ENCODE data around the gene TBL1XR1. TPM values are rescaled to one million over a fixed set of nuclear protein-coding genes. Genes with fewer than 3 reads are reported as not detected.

Gene TBL1XR1
- total RNA-seq, 1 experiment from 2014 or later: 175 TPM

- no peak overlapping the region for H4K5ac ChIP-seq (ENCODE audit: insufficient read length, low read depth, low read length)
- H3K4me3 Mint-ChIP-seq: no peak overlapping the region
- no peaks in the 10 kb centered on the region for H3K27me3 Mint-ChIP-seq (ENCODE audit: low read depth)
- no peak overlapping the region for H3K27ac Mint-ChIP-seq
- H3K9me3 ChIP-seq (ENCODE audit: control insufficient read depth, low read depth, low read length): no peaks in the 10 kb centered on the region
- no peak overlapping the region for H2BK5ac ChIP-seq (ENCODE audit: insufficient read length, low read length)
- no peaks in the 10 kb centered on the region for H3K9me3 Mint-ChIP-seq
- H3K27ac ChIP-seq (ENCODE audit: insufficient read length, low read depth, low read length): no peak overlapping the region
- H2BK12ac ChIP-seq (ENCODE audit: insufficient read length, low read depth, low read length): no peak overlapping the region
- H4K20me1 ChIP-seq (ENCODE audit: control insufficient read depth, insufficient read depth, insufficient read length): no peaks in the 10 kb centered on the region
- no CpG with 5 or more reads among the region's 4 CpGs for WGBS (ENCODE audit: extremely low coverage, insufficient read length, low lambda C conversion rate)
- no peaks in the 10 kb centered on the region for H3K23me2 ChIP-seq (ENCODE audit: insufficient read length, low read depth, low read length, poor library complexity, severe bottlenecking)
- H3K27me3 ChIP-seq (ENCODE audit: insufficient read depth, low read length): no peaks in the 10 kb centered on the region
- H3T11ph ChIP-seq (ENCODE audit: low read length): no peak overlapping the region
- H3K9ac ChIP-seq (ENCODE audit: extremely low read depth, insufficient read length, low read length): no peak overlapping the region
- no peaks in the 10 kb centered on the region for H3K79me1 ChIP-seq (ENCODE audit: insufficient read depth, low read depth, low read length, poor library complexity, severe bottlenecking)
- H2AFZ ChIP-seq (ENCODE audit: low read length): no peak overlapping the region
- H4K8ac ChIP-seq (replicated peaks; ENCODE audit: insufficient read length, low read depth, low read length): no peak overlapping the region
- H3K4me2 ChIP-seq (ENCODE audit: insufficient read depth, insufficient read length, low read length): no peak overlapping the region
- no peak overlapping the region for H2AK5ac ChIP-seq (ENCODE audit: insufficient read length, low read length)
- no peak overlapping the region for H2BK120ac ChIP-seq (ENCODE audit: low read depth, low read length, poor library complexity, severe bottlenecking)
- H3K14ac ChIP-seq (ENCODE audit: insufficient read depth, low read length): no peak overlapping the region
- H4K91ac ChIP-seq (ENCODE audit: insufficient read length, low read depth, low read length): no peak overlapping the region
- H2BK15ac ChIP-seq (ENCODE audit: low read depth, low read length): no peak overlapping the region
- no peaks in the 10 kb centered on the region; the same call in 1 of the 2 replicates for H3K4me1 ChIP-seq (ENCODE audit: insufficient read depth, low read length)
- TF ChIP-seq CTCF (conservative IDR thresholded peaks at IDR 0.05): no peak
- no peak overlapping the region for H3K18ac ChIP-seq (ENCODE audit: insufficient read length, low read depth, low read length)
- H3K56ac ChIP-seq (ENCODE audit: insufficient read length, low read depth, low read length): no peak overlapping the region
- no peak for DNase-seq
- peaks cover 3% of the 10 kb centered on the region; the same call in 1 of the 2 replicates for H3K79me2 ChIP-seq (ENCODE audit: insufficient read depth, low read length)
- peaks cover 5 to 11% of the 10 kb centered on the region in 2 experiments; a peak in 3 of 4 replicates for H3K4me1 Mint-ChIP-seq
- H3K36me3 Mint-ChIP-seq (ENCODE audit: insufficient read depth in 1 of 3, low read depth in 3 of 3): peaks cover 0 to 10% (median 6%) of the 10 kb centered on the region in 3 experiments; a peak in 2 of 7 replicates
- no peak overlapping the region for H3K23ac ChIP-seq (ENCODE audit: insufficient read length, low read depth, low read length)
- H3K4ac ChIP-seq (ENCODE audit: low read depth, low read length): no peak overlapping the region
- H2BK20ac ChIP-seq (ENCODE audit: low read depth, low read length, poor library complexity, severe bottlenecking): no peak overlapping the region
Measured at GRCh38 chr3:177057768-177058167, 139.5 kb downstream of the TBL1XR1 start.

Measured in H9 (cell line).